Measurements from ENCODE around the gene YTHDC1. TPM values are rescaled to one million over a fixed set of nuclear protein-coding genes. Genes with fewer than 3 reads are reported as not detected.
A peak's percentile ranks its signal among the peaks of the same experiment; 100 is the strongest.

Gene YTHDC1
- total and polyA plus RNA-seq, 2 of the 8 experiments (the other 6 are each of a cell fraction or from before 2014, with no cell fraction given) = 25.7 to 89.5 TPM

GRCh38 chr4:68383115-68383514 lies 33.2 kb upstream of the YTHDC1 start:
- POLR2A ChIA-PET (ENCODE audit: partially characterized antibody) = interaction anchor here (0.6 to 1.2 kb wide), 3 partner anchors 15 to 36 kb away, joined by 4 read pairs; no protein-coding TSS in a partner anchor
- no peak for FAIRE-seq
- H3K9ac ChIP-seq (replicated peaks in 1 of 4; ENCODE audit: extremely low read depth in 1 of 4, low read depth in 3 of 4, low read length in 3 of 4) = no peak overlapping the region
- no peak for TF ChIP-seq CBX5 (IDR thresholded peaks at IDR 0.05; ENCODE audit: low read depth, low read length)

More at GRCh38 chr4:68383115-68383514, 33.2 kb upstream of the YTHDC1 start:
- no peaks in the 10 kb centered on the region; a peak in 1 of 7 replicates for H3K4me1 ChIP-seq (replicated peaks in 1 of 4; ENCODE audit: control insufficient read depth in 3 of 4, insufficient read depth in 4 of 4, low read length in 3 of 4)
- H3K4me2 ChIP-seq (ENCODE audit: insufficient read depth in 1 of 2, low read depth in 2 of 2, low read length in 2 of 2) = no peak overlapping the region
- no peak overlapping the region for H2BK20ac ChIP-seq (ENCODE audit: low read length)
- H3K23me2 ChIP-seq (ENCODE audit: low read depth, low read length) = no peaks in the 10 kb centered on the region
- WGBS, 2 experiments (ENCODE audit: extremely low coverage in 1 of 2, insufficient coverage in 1 of 2, insufficient read length in 1 of 2, insufficient replicate concordance in 2 of 2, low coverage in 1 of 2, low lambda C conversion rate in 2 of 2, missing lambda C conversion rate in 1 of 2) = 65% methylated on average over 3 of the region's 3 CpGs; no CpG with 5 or more reads in 1 of the 2 experiments
- no peak overlapping the region for H3K14ac ChIP-seq (ENCODE audit: insufficient read length)
- H3K27me3 ChIP-seq (replicated peaks in 1 of 4; ENCODE audit: control insufficient read depth in 3 of 4, extremely low read depth in 1 of 4, insufficient read depth in 3 of 4, low read length in 3 of 4) = no peaks in the 10 kb centered on the region
- no peak overlapping the region for H2BK15ac ChIP-seq (ENCODE audit: low read length)
- H3K36me3 ChIP-seq (ENCODE audit: control insufficient read depth in 2 of 4, insufficient read depth in 4 of 4, low read length in 3 of 4) = no peaks in the 10 kb centered on the region
- H2BK12ac ChIP-seq (ENCODE audit: low read depth, low read length) = no peak overlapping the region; the same call in 1 of the 2 replicates
- H4K8ac ChIP-seq (ENCODE audit: extremely low read depth, insufficient read depth, low read length) = no peak overlapping the region
- H3K18ac ChIP-seq (ENCODE audit: extremely low read depth, low read length) = no peak overlapping the region
- H3K56ac ChIP-seq (replicated peaks; ENCODE audit: insufficient read length, low read depth, low read length) = no peak overlapping the region
- H2BK120ac ChIP-seq (replicated peaks; ENCODE audit: low read depth, low read length) = peak overlapping the region; percentile 25
- H3K4ac ChIP-seq (replicated peaks; ENCODE audit: insufficient read length, low read depth, low read length) = no peak overlapping the region
- 0 out of 2 replicates have a peak overlapping the region, but pooled peaks have one; percentile 11 for H2AFZ ChIP-seq (ENCODE audit: low read length)
- no peak overlapping the region for H3K4me3 ChIP-seq (ENCODE audit: extremely low read depth in 1 of 4, insufficient read depth in 2 of 4, low read depth in 3 of 4, low read length in 4 of 4)
- DNase-seq (ENCODE audit: low read depth in 1 of 2, low spot score in 2 of 2) = no peak
- no peak overlapping the region for H3K27ac ChIP-seq (ENCODE audit: low read depth, low read length)
- no peaks in the 10 kb centered on the region for H3K79me1 ChIP-seq (ENCODE audit: low read depth, low read length)
- H2BK5ac ChIP-seq (ENCODE audit: low read depth, low read length) = no peak overlapping the region
- no peaks in the 10 kb centered on the region for H4K20me1 ChIP-seq (replicated peaks in 1 of 2; ENCODE audit: control insufficient read depth in 1 of 2, insufficient read depth in 2 of 2, low read length in 2 of 2)
- no peak overlapping the region for H4K91ac ChIP-seq (replicated peaks; ENCODE audit: insufficient read length, low read length)
- no peak overlapping the region for H2AK5ac ChIP-seq (ENCODE audit: low read depth, low read length)
- CTCF ChIA-PET (ENCODE audit: partially characterized antibody) = interaction anchor here (0.6 to 2.1 kb wide), 3 partner anchors 8 to 1128 kb away, joined by 3 to 10 read pairs (median 4); no protein-coding TSS in a partner anchor
- H4K5ac ChIP-seq (ENCODE audit: insufficient read length, low read depth, low read length) = no peak overlapping the region
- H3K9me3 ChIP-seq (ENCODE audit: insufficient read depth in 2 of 2, low read depth in 1 of 2, low read length in 1 of 2) = no peaks in the 10 kb centered on the region
- no peaks in the 10 kb centered on the region for H3K79me2 ChIP-seq (ENCODE audit: control insufficient read depth in 1 of 2, insufficient read depth in 2 of 2, low read length in 2 of 2)
- H3K23ac ChIP-seq (ENCODE audit: insufficient read length) = no peak overlapping the region

Measured in H1 (cell line).